Frontal cortex (tissue), 4 donors: ENCODE data around the gene CHCHD3. TPM values are rescaled to one million over a fixed set of nuclear protein-coding genes. Genes with fewer than 3 reads are reported as not detected.
"Not testable (repeated sequence)": the region's sequence is repeated elsewhere in the genome, so short reads cannot be mapped to it uniquely, and the experiment has no call there.

ENCODE experiments used
- DNase-seq, 2 donors: peaks; one replicate each; pipeline ENCODE4 v3.0.0; 2012; ENCODE audit warnings: low spot score in 2 of 2
- FAIRE-seq: peaks from 2 replicates; lab custom pipeline; 2012; peaks lifted over from hg19 to GRCh38; lab: Jason Lieb, UNC
- total RNA-seq: library from RNA; depleted of rRNA; stranded (reverse); fragments of >200 nt; gene quantifications from one replicate; pipeline ENCODE4 v1.2.3, GENCODE V29; 2014
- donor health status: control.
- donor health status: control.
- donor health status: control.

Gene CHCHD3
- total RNA-seq, 1 donor from 2014 or later: 60.7 TPM

GRCh38 chr7:132969520-132969919 is 112.4 kb downstream of the CHCHD3 start:
- no peak for DNase-seq
- no peak for FAIRE-seq

- not testable (repeated sequence) for FAIRE-seq
These were observed 114.4 kb downstream of the CHCHD3 start for GRCh38 chr7:132967470-132967848.

GRCh38 chr7:132966754-132967469 is 115.0 kb downstream of the CHCHD3 start:
- FAIRE-seq (no peak), DNase-seq (no peak)

More at GRCh38 chr7:132967470-132967848, 114.4 kb downstream of the CHCHD3 start:
- not testable (repeated sequence) for DNase-seq

GRCh38 chr7:132965951-132966350 is 115.9 kb downstream of the CHCHD3 start:
- DNase-seq (no peak), FAIRE-seq (no peak)

GRCh38 chr7:132964876-132965275 is 117.0 kb downstream of the CHCHD3 start:
- no peak for FAIRE-seq

GRCh38 chr7:132959891-132960290 is 122.0 kb downstream of the CHCHD3 start:
- DNase-seq (no peak), FAIRE-seq (no peak)

More at GRCh38 chr7:132964876-132965275, 117.0 kb downstream of the CHCHD3 start:
- DNase-seq: no peak

- FAIRE-seq (no peak), DNase-seq (no peak)
These were observed 125.3 kb downstream of the CHCHD3 start for GRCh38 chr7:132956556-132956955.

- no peak for FAIRE-seq
- no peak for DNase-seq
These were observed 128.4 kb downstream of the CHCHD3 start for GRCh38 chr7:132953468-132953867.

- DNase-seq: no peak
- FAIRE-seq: no peak
These were observed 131.2 kb downstream of the CHCHD3 start for GRCh38 chr7:132950725-132951124.

- DNase-seq (no peak), FAIRE-seq (peak; percentile 44)
These were observed 134.9 kb downstream of the CHCHD3 start for GRCh38 chr7:132947011-132947410.

GRCh38 chr7:132944774-132945173 is 137.1 kb downstream of the CHCHD3 start:
- FAIRE-seq (no peak), DNase-seq (no peak)

GRCh38 chr7:132943645-132944044 is 138.2 kb downstream of the CHCHD3 start:
- FAIRE-seq (peak; percentile 6), DNase-seq (no peak)

- no peak for FAIRE-seq
These were observed 139.2 kb downstream of the CHCHD3 start for GRCh38 chr7:132942701-132943100.

GRCh38 chr7:132941905-132942304 is 140.0 kb downstream of the CHCHD3 start:
- FAIRE-seq (no peak), DNase-seq (no peak)

More at GRCh38 chr7:132942701-132943100, 139.2 kb downstream of the CHCHD3 start:
- DNase-seq: no peak

- FAIRE-seq: no peak
- DNase-seq: no peak
These were observed 140.5 kb downstream of the CHCHD3 start for GRCh38 chr7:132941428-132941827.

GRCh38 chr7:132940084-132940483 is 141.8 kb downstream of the CHCHD3 start:
- no peak for DNase-seq
- FAIRE-seq: no peak

- FAIRE-seq: no peak
- DNase-seq: no peak
These were observed 142.4 kb downstream of the CHCHD3 start for GRCh38 chr7:132939495-132939894.

- DNase-seq (no peak), FAIRE-seq (no peak)
These were observed 144.6 kb downstream of the CHCHD3 start for GRCh38 chr7:132937286-132937685.

- DNase-seq: no peak
- no peak for FAIRE-seq
These were observed 146.3 kb downstream of the CHCHD3 start for GRCh38 chr7:132935608-132936007.

- DNase-seq (no peak), FAIRE-seq (no peak)
These were observed 147.9 kb downstream of the CHCHD3 start for GRCh38 chr7:132934017-132934416.

- DNase-seq (no peak), FAIRE-seq (no peak)
These were observed 148.8 kb downstream of the CHCHD3 start for GRCh38 chr7:132933072-132933458.
